Gastrocnemius medialis (tissue), 4 donors: ENCODE measurements around the gene RNF144A. TPM values are rescaled to one million over a fixed set of nuclear protein-coding genes. Genes with fewer than 3 reads are reported as not detected.

Experiments
- ATAC-seq, 2 donors: fragments of 150-250 bp; one replicate each; pipeline ENCODE4 v1.9.1; 2016
- DNase-seq, 2 donors: peaks; one replicate each; pipeline ENCODE4 v3.0.0-alpha.2; 2019
- H3K27ac ChIP-seq, 4 donors: fragments of 200-600 bp; sonication (generic); 1 replicate in 1 of 4; 2 replicates in 3 of 4; pipeline ENCODE4 v1.5.1; 2016 to 2018; ENCODE audit warnings: mild to moderate bottlenecking in 2 of 4, moderate library complexity in 1 of 4
- H3K27me3 ChIP-seq, 3 donors: fragments of 200-600 bp; sonication (generic) in 2 of 3; 1 replicate in 1 of 3; 2 replicates in 2 of 3; pipeline versions ENCODE4 v1.5.1 to v1.6.0; 2016 to 2019; ENCODE audit warnings: mild to moderate bottlenecking in 1 of 3, moderate library complexity in 1 of 3
- H3K36me3 ChIP-seq, 2 donors: fragments of 200-600 bp; sonication (generic) in 1 of 2; one replicate each; pipeline ENCODE4 v1.5.1; 2017 to 2018
- H3K4me1 ChIP-seq, 2 donors: fragments of 200-600 bp; sonication (generic) in 1 of 2; one replicate each; pipeline ENCODE4 v1.5.1; 2016 to 2017; ENCODE audit warnings: mild to moderate bottlenecking in 2 of 2
- H3K4me3 ChIP-seq, 4 donors: fragments of 200-600 bp; sonication (generic) in 3 of 4; 1 replicate in 1 of 4; 2 replicates in 3 of 4; pipeline ENCODE4 v1.5.1; 2016 to 2019; ENCODE audit warnings: mild to moderate bottlenecking in 2 of 4
- H3K9me3 ChIP-seq, 3 donors: fragments of 200-600 bp; sonication (generic) in 2 of 3; 1 replicate in 1 of 3; 2 replicates in 2 of 3; pipeline ENCODE4 v1.5.1; 2016 to 2019
- POLR2A ChIP-seq, 2 donors: fragments of 450-650 bp; IDR thresholded peaks; one replicate each; pipeline ENCODE4 v1.6.1; 2017; ENCODE audit warnings: antibody characterized with exemption in 2 of 2, mild to moderate bottlenecking in 2 of 2, moderate library complexity in 2 of 2
- in situ Hi-C, 4 donors: fragments of 200-750 bp; cut with MboI; loops; one replicate each; pipeline versions ENCODE4 v1.15.0 to v1.8.0; 2017; ENCODE audit warnings: low sequenced_read_pairs in 4 of 4
- intact Hi-C: fragments of 100-400 bp; cut with DNase I; formaldehyde crosslinking; loops from one replicate; pipeline ENCODE4 v1.15.1; 2023; ENCODE audit warnings: low total_unique reads
- total RNA-seq, 4 donors: library from RNA; depleted of rRNA; stranded (reverse); fragments of >200 nt; gene quantifications; one replicate each; pipeline versions ENCODE4 v1.1.0 to v1.2.3, GENCODE V29; 2016
- TF ChIP-seq, protein P1 (sequence below), 5 experiments: fragments of 450-650 bp in 3 of 5; fragments of 200-600 bp in 2 of 5; sonication (generic) in 2 of 5; IDR thresholded peaks in 4 of 5; conservative IDR thresholded peaks in 1 of 5; 1 replicate in 4 of 5; 2 replicates in 1 of 5; pipeline ENCODE4 v1.5.1; 2016 to 2019; ENCODE audit warnings: antibody characterized with exemption in 5 of 5, mild to moderate bottlenecking in 3 of 5, moderate library complexity in 3 of 5

RNF144A gene
- total RNA-seq, 4 donors from 2014 or later = 4.9 to 16.2 (median 10.2) TPM

DNA sequence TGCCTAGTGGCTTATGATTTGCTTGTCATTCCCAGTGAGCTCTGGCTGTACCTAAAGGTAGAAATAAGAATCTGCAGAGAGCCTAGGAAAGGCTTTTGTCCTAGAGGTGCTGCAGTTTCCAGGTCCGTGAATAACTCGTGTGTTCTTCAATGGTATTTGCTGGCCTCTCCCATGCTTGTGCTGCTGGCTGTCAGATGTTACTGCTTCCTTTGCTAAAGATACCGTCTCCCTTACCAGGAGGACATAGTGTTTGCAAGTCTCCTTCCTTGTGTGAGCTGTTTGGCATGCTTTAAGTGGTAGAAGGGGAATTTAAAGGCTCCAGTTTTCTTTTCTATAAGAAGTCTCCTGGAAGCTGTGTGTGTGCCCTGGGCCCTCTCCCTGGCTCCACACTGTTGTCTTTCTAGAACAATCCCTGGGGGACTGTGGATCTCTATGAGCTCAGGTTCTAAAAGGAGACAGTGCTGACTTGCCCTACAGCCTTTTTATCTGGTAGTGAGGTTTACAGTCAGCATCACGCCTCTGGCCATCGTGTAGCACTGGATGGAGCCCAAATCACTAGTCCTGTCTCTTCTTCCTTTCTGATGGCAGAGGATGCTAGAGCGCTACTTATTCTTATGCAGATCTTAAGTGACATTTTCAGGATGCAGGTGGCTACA is 65.8 kb downstream of the RNF144A start:
- ATAC-seq (peak; percentile 78 to 83), DNase-seq (no peak)
- TF ChIP-seq POLR2A (IDR thresholded peaks at IDR 0.05) = no peak
- TF ChIP-seq, protein P1, sequence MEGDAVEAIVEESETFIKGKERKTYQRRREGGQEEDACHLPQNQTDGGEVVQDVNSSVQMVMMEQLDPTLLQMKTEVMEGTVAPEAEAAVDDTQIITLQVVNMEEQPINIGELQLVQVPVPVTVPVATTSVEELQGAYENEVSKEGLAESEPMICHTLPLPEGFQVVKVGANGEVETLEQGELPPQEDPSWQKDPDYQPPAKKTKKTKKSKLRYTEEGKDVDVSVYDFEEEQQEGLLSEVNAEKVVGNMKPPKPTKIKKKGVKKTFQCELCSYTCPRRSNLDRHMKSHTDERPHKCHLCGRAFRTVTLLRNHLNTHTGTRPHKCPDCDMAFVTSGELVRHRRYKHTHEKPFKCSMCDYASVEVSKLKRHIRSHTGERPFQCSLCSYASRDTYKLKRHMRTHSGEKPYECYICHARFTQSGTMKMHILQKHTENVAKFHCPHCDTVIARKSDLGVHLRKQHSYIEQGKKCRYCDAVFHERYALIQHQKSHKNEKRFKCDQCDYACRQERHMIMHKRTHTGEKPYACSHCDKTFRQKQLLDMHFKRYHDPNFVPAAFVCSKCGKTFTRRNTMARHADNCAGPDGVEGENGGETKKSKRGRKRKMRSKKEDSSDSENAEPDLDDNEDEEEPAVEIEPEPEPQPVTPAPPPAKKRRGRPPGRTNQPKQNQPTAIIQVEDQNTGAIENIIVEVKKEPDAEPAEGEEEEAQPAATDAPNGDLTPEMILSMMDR (IDR thresholded peaks at IDR 0.05 in 4 of 5, conservative IDR thresholded peaks at IDR 0.05 in 1 of 5) = no peak
- Histone ChIP-seq H3K27ac (peak overlapping the region; percentile 50 to 75 (median 61)), H3K4me3 (no peak overlapping the region), H3K36me3 (no peaks in the 10 kb centered on the region), H3K27me3 (no peaks in the 10 kb centered on the region), H3K4me1 (peaks cover 35 to 43% of the 10 kb centered on the region in 2 donors), H3K9me3 (no peaks in the 10 kb centered on the region)
- in situ Hi-C loops = no loop called here
- intact Hi-C loops = no loop called here

- Histone ChIP-seq H3K9me3 (no peaks in the 10 kb centered on the region), H3K4me1 (peaks cover 35 to 45% of the 10 kb centered on the region in 2 donors), H3K27me3 (no peaks in the 10 kb centered on the region), H3K4me3 (no peak overlapping the region), H3K36me3 (no peaks in the 10 kb centered on the region), H3K27ac (peak overlapping the region; percentile 23 to 60 (median 38))
- DNase-seq = no peak
- peak in 1 of 2 donors; percentile 29 for ATAC-seq
- in situ Hi-C loops = no loop called here
- intact Hi-C loops = no loop called here
- TF ChIP-seq, protein P1 (IDR thresholded peaks at IDR 0.05 in 4 of 5, conservative IDR thresholded peaks at IDR 0.05 in 1 of 5) = no peak
- no peak for TF ChIP-seq POLR2A (IDR thresholded peaks at IDR 0.05)
Measured at GRCh38 chr2:6986301-6986911, 69.2 kb downstream of the RNF144A start.

- Histone ChIP-seq H3K27ac (peak overlapping the region; percentile 20 to 60 (median 38)), H3K4me1 (peaks cover 35 to 45% of the 10 kb centered on the region in 2 donors), H3K36me3 (no peaks in the 10 kb centered on the region), H3K27me3 (no peaks in the 10 kb centered on the region), H3K9me3 (no peaks in the 10 kb centered on the region), H3K4me3 (no peak overlapping the region)
- intact Hi-C loops = no loop called here
- DNase-seq (no peak), ATAC-seq (no peak)
- in situ Hi-C loops = no loop called here
- TF ChIP-seq, protein P1 (IDR thresholded peaks at IDR 0.05 in 4 of 5, conservative IDR thresholded peaks at IDR 0.05 in 1 of 5) = no peak
- TF ChIP-seq POLR2A (IDR thresholded peaks at IDR 0.05) = no peak
Measured at GRCh38 chr2:6986912-6987361, 69.7 kb downstream of the RNF144A start.

- Histone ChIP-seq H3K27me3 (no peaks in the 10 kb centered on the region), H3K9me3 (no peaks in the 10 kb centered on the region), H3K36me3 (no peaks in the 10 kb centered on the region), H3K27ac (no peak overlapping the region), H3K4me1 (peaks cover 39 to 48% of the 10 kb centered on the region in 2 donors), H3K4me3 (no peak overlapping the region)
- in situ Hi-C loops (no loop called here), intact Hi-C loops (loop anchor here (5.0 kb wide), 1 partner anchor 64 kb away; no protein-coding TSS in a partner anchor)
- TF ChIP-seq, protein P1 (IDR thresholded peaks at IDR 0.05 in 4 of 5, conservative IDR thresholded peaks at IDR 0.05 in 1 of 5) = no peak
- TF ChIP-seq POLR2A (IDR thresholded peaks at IDR 0.05) = no peak
- DNase-seq (no peak), ATAC-seq (no peak)
Measured at GRCh38 chr2:6990871-6991270, 73.7 kb downstream of the RNF144A start.
